HG03342 (cell line): ENCODE measurements around the gene TIMM44.
A peak's percentile ranks its signal among the peaks of the same experiment; 100 is the strongest.

Experiments used
- ATAC-seq: cut with Tn5 transposase; IDR thresholded peaks from one replicate; pipeline ENCODE4 v1.9.1; 2021; ENCODE audit warnings: mild to moderate bottlenecking, moderate library complexity; ENCODE audit not compliant: unreplicated experiment

The TIMM44 gene

GRCh38 chr19:7915250-7916102 is 28.0 kb downstream of the TIMM44 start:
- no peak for ATAC-seq

GRCh38 chr19:7914598-7915045 is 28.8 kb downstream of the TIMM44 start, which contains the start of gene TGFBR3L:
Gene TGFBR3L, plus strand, starts transcription at chr19:7914830.
- ATAC-seq: no peak

- no peak for ATAC-seq
Measured at GRCh38 chr19:7914099-7914498, 29.4 kb downstream of the TIMM44 start.

- ATAC-seq: no peak
Measured at GRCh38 chr19:7913652-7914051, 29.8 kb downstream of the TIMM44 start.

- no peak for ATAC-seq
Measured at GRCh38 chr19:7912697-7913564, 30.5 kb downstream of the TIMM44 start.

- ATAC-seq: no peak
Measured at GRCh38 chr19:7912144-7912696, 31.2 kb downstream of the TIMM44 start.

GRCh38 chr19:7911508-7912143 is 31.8 kb downstream of the TIMM44 start:
- ATAC-seq: no peak

- ATAC-seq: no peak
Measured at GRCh38 chr19:7910321-7911161, 32.9 kb downstream of the TIMM44 start.

GRCh38 chr19:7909471-7910067 is 33.9 kb downstream of the TIMM44 start:
- no peak for ATAC-seq

- no peak for ATAC-seq
Measured at GRCh38 chr19:7908742-7909461, 34.6 kb downstream of the TIMM44 start.

GRCh38 chr19:7908078-7908699 is 35.3 kb downstream of the TIMM44 start:
- no peak for ATAC-seq

- no peak for ATAC-seq
Measured at GRCh38 chr19:7907544-7907943, 35.9 kb downstream of the TIMM44 start.

GRCh38 chr19:7907122-7907521 is 36.3 kb downstream of the TIMM44 start:
- ATAC-seq: no peak

- ATAC-seq: no peak
Measured at GRCh38 chr19:7905859-7906258, 37.6 kb downstream of the TIMM44 start.

GRCh38 chr19:7905268-7905667 is 38.2 kb downstream of the TIMM44 start:
- ATAC-seq: no peak

- peak; percentile 35 for ATAC-seq
Measured at GRCh38 chr19:7904074-7905020, 39.1 kb downstream of the TIMM44 start.
